Left cardiac atrium (tissue), 4 donors: ENCODE data around the gene QRICH2. TPM values are rescaled to one million over a fixed set of nuclear protein-coding genes. Genes with fewer than 3 reads are reported as not detected.
"Not testable (repeated sequence)": the region's sequence is repeated elsewhere in the genome, so short reads cannot be mapped to it uniquely, and the experiment has no call there.

Experiments
- ATAC-seq, 2 donors: fragments of 200-7000 bp; cut with Tn5 transposase; one replicate each; pipeline ENCODE4 v1.9.1; 2020; ENCODE audit warnings: mild to moderate bottlenecking in 2 of 2, moderate library complexity in 2 of 2
- DNase-seq: peaks from one replicate; pipeline ENCODE4 v3.0.0-alpha.2; 2020
- intact Hi-C, 2 donors: fragments of 100-400 bp; cut with DNase I; formaldehyde crosslinking; loops; one replicate each; pipeline versions ENCODE4 v1.14.1 to v1.15.1; 2022 to 2023
- total RNA-seq, 2 donors: library from RNA; stranded (reverse); fragmentation: NEBNext Ultra II Directional; extraction: Animal tissue kit (Norgen Biotek cat#: 25700); gene quantifications; one replicate each; pipeline ENCODE4 v1.2.1, GENCODE V29; 2021
- donor health status: DM: no; HTN: yes; CAD: no.
- donor health status: DM: no; HTN: yes; CAD: no; lungs with severe emphysema.
- donor health status: DM: yes; HTN: yes; CAD: no.
- donor health status: Dilated cardiomyopathy.

The QRICH2 gene
- total RNA-seq, 2 donors from 2014 or later = 1.9 to 3.9 TPM

DNA sequence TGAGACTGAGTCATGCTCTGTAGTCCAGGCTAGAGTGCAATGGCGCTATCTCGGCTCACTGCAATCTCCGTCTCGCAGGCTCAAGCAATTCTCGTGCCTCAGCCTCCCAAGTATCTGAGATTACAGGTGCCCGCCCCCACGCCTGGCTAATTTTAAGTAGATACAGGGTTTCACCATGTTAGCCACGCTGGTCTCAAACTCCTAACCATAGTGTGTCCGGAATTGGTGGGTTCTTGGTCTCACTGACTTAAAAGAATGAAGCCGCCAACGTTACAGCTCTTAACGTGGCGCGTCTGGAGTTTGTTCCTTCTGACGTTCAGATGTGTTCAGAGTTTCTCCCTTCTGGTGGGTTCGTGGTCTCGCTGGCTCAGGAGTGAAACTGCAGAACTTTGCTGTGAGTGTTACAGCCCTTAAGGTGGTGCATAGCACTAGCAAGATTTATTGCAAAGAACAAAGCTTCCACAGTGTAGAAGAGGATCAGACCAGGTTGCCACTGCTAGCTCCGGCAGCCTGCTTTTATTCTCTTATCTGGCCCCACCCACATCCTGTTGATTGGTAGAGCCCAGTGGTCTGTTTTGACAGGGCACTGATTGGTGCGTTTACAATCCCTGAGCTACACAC lies 51.5 kb downstream of the QRICH2 start:
- intact Hi-C loops, DNase-seq, ATAC-seq: not testable (repeated sequence)

GRCh38 chr17:76255801-76256429 lies 52.2 kb downstream of the QRICH2 start:
- intact Hi-C loops = no loop called here
- DNase-seq = no peak
- no peak for ATAC-seq

GRCh38 chr17:76254275-76254674 lies 53.8 kb downstream of the QRICH2 start:
- intact Hi-C loops = no loop called here
- DNase-seq (no peak), ATAC-seq (no peak)

DNA sequence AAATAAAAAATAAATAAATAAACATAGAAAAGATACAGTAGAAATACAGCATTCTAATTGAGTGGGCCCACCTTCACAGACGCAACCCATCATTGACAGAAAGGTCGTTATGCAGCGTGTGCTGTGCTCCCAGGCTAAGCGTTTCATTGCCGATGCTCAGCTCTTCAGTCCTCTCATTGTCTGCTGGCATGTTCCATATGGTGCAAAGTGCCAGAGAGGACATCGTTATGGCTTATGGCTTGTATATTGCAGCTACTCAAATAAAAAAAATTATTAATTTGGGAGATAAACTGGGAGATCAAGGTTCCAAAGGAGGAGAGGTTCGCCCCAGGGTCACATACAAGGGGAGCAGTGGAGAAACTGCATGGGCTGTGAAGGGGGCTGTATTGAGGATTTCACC lies 54.2 kb downstream of the QRICH2 start:
- ATAC-seq (no peak), DNase-seq (no peak)
- intact Hi-C loops = no loop called here

GRCh38 chr17:76252967-76253766 lies 54.9 kb downstream of the QRICH2 start:
- DNase-seq, intact Hi-C loops, ATAC-seq: not testable (repeated sequence)

- DNase-seq (peak; percentile 60), ATAC-seq (peak; percentile 76 to 83)
- intact Hi-C loops = no loop called here
These were observed 55.8 kb downstream of the QRICH2 start for GRCh38 chr17:76252040-76252954.

DNA sequence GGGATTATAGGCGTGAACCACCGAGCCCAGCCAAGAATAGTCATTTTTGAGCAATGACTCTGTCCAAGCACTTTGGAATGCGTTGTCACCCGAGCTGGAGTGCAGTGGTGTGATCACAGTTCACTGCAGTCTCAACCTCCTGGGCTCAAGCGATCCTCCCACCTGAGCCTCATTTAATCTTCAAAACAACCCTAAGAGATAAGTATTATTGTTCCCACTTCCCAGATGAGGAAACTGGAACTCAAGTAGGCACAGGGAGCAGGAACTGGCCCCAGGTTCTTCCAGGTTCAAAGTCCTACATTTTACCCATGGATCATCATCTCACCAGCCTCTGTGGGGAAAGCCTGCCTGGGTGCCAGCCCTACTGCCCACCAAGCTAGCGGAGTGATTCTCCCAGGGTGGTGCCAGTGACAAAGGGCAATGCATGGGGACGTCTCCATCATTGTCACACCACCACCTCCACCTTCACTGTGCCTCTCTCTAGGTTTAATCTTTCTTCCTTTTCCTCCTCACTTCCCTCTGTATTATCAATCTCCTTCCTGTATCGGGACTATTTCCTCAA lies 56.5 kb downstream of the QRICH2 start:
- ATAC-seq = no peak
- DNase-seq = no peak
- intact Hi-C loops = no loop called here

DNA sequence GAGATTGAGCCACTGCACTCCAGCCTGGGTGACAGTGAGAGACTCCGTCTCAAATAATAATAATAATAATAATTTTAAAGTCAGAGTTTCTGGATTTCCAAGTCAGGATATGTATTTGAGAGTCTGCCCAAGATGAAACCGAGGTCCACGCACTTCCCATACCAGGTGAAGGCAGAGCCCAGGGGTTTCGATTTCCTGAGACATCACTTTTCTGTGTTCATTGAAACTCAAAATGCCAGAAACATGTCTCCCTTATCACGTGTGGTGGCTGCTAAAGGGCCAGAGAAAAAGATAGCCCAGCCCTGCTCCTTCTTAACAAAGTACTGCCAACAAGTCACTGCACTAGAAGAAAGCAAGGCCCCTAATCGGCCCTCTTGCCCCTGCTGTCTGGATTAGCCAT lies 57.9 kb downstream of the QRICH2 start:
- DNase-seq = no peak
- intact Hi-C loops = no loop called here
- ATAC-seq = no peak

GRCh38 chr17:76248013-76248782 lies 59.9 kb downstream of the QRICH2 start:
- DNase-seq (no peak), ATAC-seq (no peak)
- intact Hi-C loops = no loop called here

- ATAC-seq (no peak), DNase-seq (no peak)
- intact Hi-C loops = no loop called here
These were observed 60.8 kb downstream of the QRICH2 start for GRCh38 chr17:76247304-76247703.

GRCh38 chr17:76246080-76247066 lies 61.7 kb downstream of the QRICH2 start:
- intact Hi-C loops = no loop called here
- DNase-seq = no peak
- ATAC-seq = peak in 1 of 2 donors; percentile 93

DNA sequence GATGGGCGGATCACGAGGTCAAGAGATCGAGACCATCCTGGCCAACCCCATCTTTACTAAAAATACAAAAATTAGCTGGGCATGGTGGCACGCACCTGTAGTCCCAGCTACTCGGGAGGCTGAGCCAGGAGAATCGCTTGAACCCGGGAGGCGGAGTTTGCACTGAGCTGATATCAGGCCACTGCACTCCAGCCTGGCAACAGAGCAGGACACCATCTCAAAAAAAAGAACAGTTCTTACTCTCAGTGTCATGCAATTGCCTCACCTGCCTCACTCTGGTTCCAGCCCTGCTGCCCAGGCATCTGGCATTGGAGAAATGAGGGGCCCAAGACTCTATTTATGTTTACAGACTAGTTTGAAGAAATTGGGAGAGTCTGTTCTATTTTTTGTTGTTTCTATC lies 63.4 kb downstream of the QRICH2 start:
- DNase-seq, ATAC-seq, intact Hi-C loops: not testable (repeated sequence)

DNA sequence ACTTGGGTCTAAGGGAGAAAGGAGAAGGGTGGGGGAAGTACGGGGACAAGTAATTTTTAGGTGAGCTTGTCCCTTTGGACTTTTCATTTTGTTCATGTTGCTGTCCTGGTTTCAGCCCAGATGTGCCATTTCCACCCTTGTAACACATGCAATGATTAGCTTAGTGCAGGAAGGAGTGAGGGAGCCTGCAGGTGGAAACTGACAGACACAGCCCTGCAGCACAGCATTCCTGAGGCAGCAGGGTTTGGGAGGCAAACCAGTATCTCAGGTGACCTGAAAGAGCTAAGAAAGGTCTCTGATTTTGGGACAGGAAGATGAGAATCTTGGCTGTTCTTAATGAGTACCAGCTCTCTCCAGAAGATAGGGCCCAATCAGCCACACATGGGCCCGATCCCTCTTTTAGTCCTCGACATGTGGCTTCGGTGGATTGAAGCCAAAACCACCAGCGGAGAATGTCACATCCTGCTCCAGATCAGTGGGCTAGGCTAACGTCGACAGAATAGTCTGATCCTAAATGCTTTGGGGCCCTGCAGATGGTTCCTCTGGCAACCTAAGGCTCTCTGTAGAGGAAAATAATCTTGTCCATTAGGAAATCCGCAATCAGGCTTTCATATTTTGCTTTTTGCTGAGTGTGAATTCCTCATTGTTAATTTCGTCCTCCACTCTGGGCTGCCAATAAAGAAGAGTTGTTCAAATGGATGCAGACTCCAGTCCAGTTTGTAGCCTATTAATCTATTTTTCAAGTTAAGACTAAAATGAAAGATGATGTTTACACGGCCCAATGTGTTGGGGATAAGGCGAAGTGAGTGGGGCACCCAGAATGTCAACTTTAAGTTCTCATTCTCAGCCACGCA lies 64.0 kb downstream of the QRICH2 start:
- DNase-seq (no peak), ATAC-seq (no peak)
- intact Hi-C loops = no loop called here

DNA sequence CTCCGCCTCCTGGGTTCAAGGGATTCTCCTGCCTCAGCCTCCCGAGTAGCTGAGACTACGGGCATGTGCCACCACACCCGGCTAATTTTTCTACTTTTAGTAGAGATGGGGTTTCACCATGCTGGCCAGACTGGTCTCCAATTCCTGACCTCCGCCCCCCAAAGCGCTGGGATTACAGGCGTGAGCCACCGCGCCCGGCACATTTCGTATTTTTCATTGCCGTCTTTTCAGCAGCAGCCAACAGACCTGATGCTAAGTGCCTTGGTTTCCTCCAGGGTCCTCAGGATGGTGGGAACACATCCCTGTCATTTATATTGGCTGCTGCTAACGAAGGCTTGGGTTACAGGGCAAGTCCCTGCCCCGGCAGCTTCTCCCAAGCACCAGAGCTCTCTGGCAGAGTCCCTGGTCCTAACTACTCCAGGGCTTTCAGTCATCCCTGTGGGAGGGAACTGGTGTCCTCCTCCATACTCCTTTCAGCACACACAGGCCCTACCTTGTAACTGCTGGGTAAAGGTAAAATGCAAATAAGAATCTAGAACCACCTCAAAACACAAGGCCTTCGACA lies 66.3 kb downstream of the QRICH2 start:
- DNase-seq = no peak
- no peak for ATAC-seq
- intact Hi-C loops = no loop called here

GRCh38 chr17:76241204-76241538 lies 66.9 kb downstream of the QRICH2 start:
- ATAC-seq = peak; percentile 17 to 23
- peak; percentile 60 for DNase-seq
- intact Hi-C loops = no loop called here
